Esophagus muscularis mucosa (tissue), 3 donors: ENCODE data around the gene OTOP3.

Experiments used
- CTCF ChIP-seq, 3 experiments: fragments of 200-600 bp in 2 of 3; fragments of 450-650 bp in 1 of 3; sonication (generic) in 2 of 3; IDR thresholded peaks; one replicate each; pipeline ENCODE4 v1.5.1; 2017 to 2019; ENCODE audit warnings: antibody characterized with exemption in 3 of 3, mild to moderate bottlenecking in 2 of 3, moderate library complexity in 1 of 3
- POLR2A ChIP-seq: fragments of 450-650 bp; IDR thresholded peaks from one replicate; pipeline ENCODE4 v1.6.1; 2017; ENCODE audit warnings: antibody characterized with exemption, moderate library complexity, mild to moderate bottlenecking, low read depth
- POLR2AphosphoS5 ChIP-seq, 2 donors: sonication (generic); formaldehyde crosslinking; IDR thresholded peaks; one replicate each; pipeline ENCODE4 v1.6.1; 2017; ENCODE audit warnings: antibody characterized with exemption in 2 of 2

GRCh38 chr17:74930535-74931036 lies 5.1 kb upstream of the OTOP3 start:
- TF ChIP-seq CTCF (IDR thresholded peaks at IDR 0.05) (no peak), POLR2A (no peak), POLR2AphosphoS5 (IDR thresholded peaks at IDR 0.05) (no peak)
